Chondrocyte (in vitro differentiated cells): ENCODE measurements around the gene NFATC4. TPM values are rescaled to one million over a fixed set of nuclear protein-coding genes. Genes with fewer than 3 reads are reported as not detected.
A peak's percentile ranks its signal among the peaks of the same experiment; 100 is the strongest.

ENCODE experiments used
- DNase-seq: peaks from one replicate; pipeline ENCODE4 v3.0.0; 2021; ENCODE audit warnings: mixed read lengths, low spot score
- H3K27ac Mint-ChIP-seq: one replicate; pipeline ENCODE4 v1.8.0; 2021; ENCODE audit warnings: mild to moderate bottlenecking, moderate library complexity, mixed read lengths; ENCODE audit not compliant: unreplicated experiment
- H3K27me3 Mint-ChIP-seq: 2 replicates; pipeline ENCODE4 v1.8.0; 2021; ENCODE audit warnings: low read depth, mixed read lengths
- H3K36me3 Mint-ChIP-seq: 2 replicates; pipeline ENCODE4 v1.8.0; 2021; ENCODE audit warnings: low read depth, mixed read lengths
- H3K4me1 Mint-ChIP-seq: 2 replicates; pipeline ENCODE4 v1.8.0; 2021; ENCODE audit warnings: low read depth, mild to moderate bottlenecking, mixed read lengths
- H3K4me3 Mint-ChIP-seq: one replicate; pipeline ENCODE4 v1.8.0; 2021; ENCODE audit warnings: mild to moderate bottlenecking, moderate library complexity, mixed read lengths; ENCODE audit not compliant: unreplicated experiment
- H3K9me3 Mint-ChIP-seq: 2 replicates; pipeline ENCODE4 v1.8.0; 2021; ENCODE audit warnings: low read depth, mixed read lengths
- CTCF ChIP-seq: fragments of 200-600 bp; sonication (generic); IDR thresholded peaks from 2 replicates; pipeline ENCODE4 v1.5.0; 2021; ENCODE audit warnings: antibody characterized with exemption, mild to moderate bottlenecking, moderate library complexity
- total RNA-seq: library from RNA; stranded (reverse); gene quantifications from 3 replicates; pipeline ENCODE4 v1.2.1, GENCODE V29; 2021

The NFATC4 gene
- total RNA-seq, 1 donor from 2014 or later, result 97.7 TPM

GRCh38 chr14:24360281-24360680 is 7.7 kb upstream of the NFATC4 start:
- TF ChIP-seq CTCF, result no peak
- Mint-ChIP-seq H3K27ac (no peak overlapping the region), H3K9me3 (no peaks in the 10 kb centered on the region), H3K4me1 (peaks cover 3% of the 10 kb centered on the region), H3K36me3 (no peaks in the 10 kb centered on the region), H3K4me3 (no peak overlapping the region), H3K27me3 (peaks cover 2% of the 10 kb centered on the region)
- no peak for DNase-seq

- Mint-ChIP-seq H3K4me1 (peaks cover 13% of the 10 kb centered on the region), H3K4me3 (no peak overlapping the region), H3K9me3 (no peaks in the 10 kb centered on the region), H3K27me3 (peaks cover 2% of the 10 kb centered on the region), H3K27ac (no peak overlapping the region), H3K36me3 (no peaks in the 10 kb centered on the region)
- no peak for TF ChIP-seq CTCF
- DNase-seq, result no peak
Measured at GRCh38 chr14:24361326-24361725, 6.7 kb upstream of the NFATC4 start.

GRCh38 chr14:24362241-24362960 is 5.6 kb upstream of the NFATC4 start:
- DNase-seq, result no peak

GRCh38 chr14:24363401-24363800 is 4.6 kb upstream of the NFATC4 start:
- H3K9me3 Mint-ChIP-seq, result no peaks in the 10 kb centered on the region
- H3K4me1 Mint-ChIP-seq, result peaks cover 21% of the 10 kb centered on the region
- H3K27ac Mint-ChIP-seq, result no peak overlapping the region
- H3K4me3 Mint-ChIP-seq, result no peak overlapping the region
- H3K27me3 Mint-ChIP-seq, result no peaks in the 10 kb centered on the region
- no peak for TF ChIP-seq CTCF
- no peak for DNase-seq
- no peaks in the 10 kb centered on the region for H3K36me3 Mint-ChIP-seq

More at GRCh38 chr14:24362241-24362960, 5.6 kb upstream of the NFATC4 start:
- no peaks in the 10 kb centered on the region for H3K9me3 Mint-ChIP-seq
- H3K4me1 Mint-ChIP-seq, result peaks cover 15% of the 10 kb centered on the region
- no peak for TF ChIP-seq CTCF
- no peak overlapping the region for H3K4me3 Mint-ChIP-seq
- no peak overlapping the region for H3K27ac Mint-ChIP-seq
- peaks cover 2% of the 10 kb centered on the region for H3K27me3 Mint-ChIP-seq
- no peaks in the 10 kb centered on the region for H3K36me3 Mint-ChIP-seq

GRCh38 chr14:24364841-24365240 is 3.1 kb upstream of the NFATC4 start:
- Mint-ChIP-seq H3K9me3 (no peaks in the 10 kb centered on the region), H3K4me3 (no peak overlapping the region), H3K4me1 (peaks cover 25% of the 10 kb centered on the region), H3K27ac (peak overlapping the region; percentile 1), H3K36me3 (no peaks in the 10 kb centered on the region), H3K27me3 (no peaks in the 10 kb centered on the region)
- TF ChIP-seq CTCF, result no peak
- no peak for DNase-seq
